Upper lobe of left lung (tissue), 4 donors: ENCODE measurements around the gene PCGF3.

Source experiments
- CTCF ChIP-seq, 6 experiments: fragments of 450-650 bp in 4 of 6; fragments of 200-600 bp in 2 of 6; sonication (generic) in 2 of 6; IDR thresholded peaks; one replicate each; pipeline ENCODE4 v1.5.1; 2016 to 2019; ENCODE audit warnings: antibody characterized with exemption in 6 of 6
- EP300 ChIP-seq, 4 donors: sonication (generic); formaldehyde crosslinking; IDR thresholded peaks; one replicate each; pipeline ENCODE4 v1.5.1; 2017; ENCODE audit warnings: antibody characterized with exemption in 4 of 4, control low read depth in 2 of 4
- POLR2A ChIP-seq, 4 donors: fragments of 450-650 bp; IDR thresholded peaks; one replicate each; pipeline ENCODE4 v1.5.1; 2016 to 2017; ENCODE audit warnings: antibody characterized with exemption in 4 of 4, mild to moderate bottlenecking in 2 of 4
- POLR2AphosphoS5 ChIP-seq, 2 donors: sonication (generic); formaldehyde crosslinking; IDR thresholded peaks; one replicate each; pipeline ENCODE4 v1.5.1; 2017; ENCODE audit warnings: antibody characterized with exemption in 2 of 2

- no peak for TF ChIP-seq CTCF (IDR thresholded peaks at IDR 0.05)
- TF ChIP-seq EP300 (IDR thresholded peaks at IDR 0.05), result no peak
- no peak for TF ChIP-seq POLR2A (IDR thresholded peaks at IDR 0.05)
- no peak for TF ChIP-seq POLR2AphosphoS5 (IDR thresholded peaks at IDR 0.05)
These were observed 61.1 kb downstream of the PCGF3 start for GRCh38 chr4:766559-767283.
